ENCODE results near the gene ADAMTSL2.

Gene ADAMTSL2

GRCh38 chr9:133583586-133583985 is 49.1 kb downstream of the ADAMTSL2 start:
- TF ChIP-seq POLR2AphosphoS5 (IDR thresholded peaks at IDR 0.05; ENCODE audit: borderline replicate concordance, low read depth, low read length) (no peak), EZH2 (IDR thresholded peaks at IDR 0.05) (no peak), FOXP2 (optimal IDR thresholded peaks at IDR 0.05; ENCODE audit: control extremely low read depth, extremely low read length, insufficient read depth) (no peak)
- no peak overlapping the region for H3K27ac ChIP-seq
- H3K9me3 ChIP-seq (ENCODE audit: low read depth, low read length): 0 out of 2 replicates have a peak, but pooled peaks cover 3% of the 10 kb centered on the region
- H3K36me3 ChIP-seq (ENCODE audit: insufficient read depth, low read length): no peaks in the 10 kb centered on the region
- no peak overlapping the region for H3K9ac ChIP-seq (ENCODE audit: insufficient read length)
- no peak for DNase-seq (ENCODE audit: low read depth, low spot score)
- no peak overlapping the region for H3K4me3 ChIP-seq

GRCh38 chr9:133584167-133584558 is 49.7 kb downstream of the ADAMTSL2 start:
- no peak overlapping the region for H3K9ac ChIP-seq (ENCODE audit: insufficient read length)
- H3K9me3 ChIP-seq (ENCODE audit: low read depth, low read length): 0 out of 2 replicates have a peak, but pooled peaks cover 5% of the 10 kb centered on the region
- TF ChIP-seq POLR2AphosphoS5 (IDR thresholded peaks at IDR 0.05; ENCODE audit: borderline replicate concordance, low read depth, low read length): no peak
- TF ChIP-seq FOXP2 (optimal IDR thresholded peaks at IDR 0.05; ENCODE audit: control extremely low read depth, extremely low read length, insufficient read depth): no peak
- no peak for TF ChIP-seq EZH2 (IDR thresholded peaks at IDR 0.05)
- H3K4me3 ChIP-seq: no peak overlapping the region; the same call in 1 of the 2 replicates
- H3K36me3 ChIP-seq (ENCODE audit: insufficient read depth, low read length): no peaks in the 10 kb centered on the region
- DNase-seq (ENCODE audit: low read depth, low spot score): no peak
- H3K27ac ChIP-seq: peak overlapping the region; percentile 77

- no peak overlapping the region for H3K9ac ChIP-seq (ENCODE audit: insufficient read length)
- H3K27ac ChIP-seq: peak overlapping the region; percentile 77
- peak; percentile 70 for DNase-seq (ENCODE audit: low read depth, low spot score)
- peak overlapping the region; percentile 73 for H3K4me3 ChIP-seq
- 0 out of 2 replicates have a peak, but pooled peaks cover 5% of the 10 kb centered on the region for H3K9me3 ChIP-seq (ENCODE audit: low read depth, low read length)
- TF ChIP-seq FOXP2 (optimal IDR thresholded peaks at IDR 0.05; ENCODE audit: control extremely low read depth, extremely low read length, insufficient read depth): peak; percentile 58
- TF ChIP-seq POLR2AphosphoS5 (IDR thresholded peaks at IDR 0.05; ENCODE audit: borderline replicate concordance, low read depth, low read length): no peak
- TF ChIP-seq EZH2 (IDR thresholded peaks at IDR 0.05): no peak
- no peaks in the 10 kb centered on the region for H3K36me3 ChIP-seq (ENCODE audit: insufficient read depth, low read length)
These were observed 50.3 kb downstream of the ADAMTSL2 start for GRCh38 chr9:133584559-133585476.

DNA sequence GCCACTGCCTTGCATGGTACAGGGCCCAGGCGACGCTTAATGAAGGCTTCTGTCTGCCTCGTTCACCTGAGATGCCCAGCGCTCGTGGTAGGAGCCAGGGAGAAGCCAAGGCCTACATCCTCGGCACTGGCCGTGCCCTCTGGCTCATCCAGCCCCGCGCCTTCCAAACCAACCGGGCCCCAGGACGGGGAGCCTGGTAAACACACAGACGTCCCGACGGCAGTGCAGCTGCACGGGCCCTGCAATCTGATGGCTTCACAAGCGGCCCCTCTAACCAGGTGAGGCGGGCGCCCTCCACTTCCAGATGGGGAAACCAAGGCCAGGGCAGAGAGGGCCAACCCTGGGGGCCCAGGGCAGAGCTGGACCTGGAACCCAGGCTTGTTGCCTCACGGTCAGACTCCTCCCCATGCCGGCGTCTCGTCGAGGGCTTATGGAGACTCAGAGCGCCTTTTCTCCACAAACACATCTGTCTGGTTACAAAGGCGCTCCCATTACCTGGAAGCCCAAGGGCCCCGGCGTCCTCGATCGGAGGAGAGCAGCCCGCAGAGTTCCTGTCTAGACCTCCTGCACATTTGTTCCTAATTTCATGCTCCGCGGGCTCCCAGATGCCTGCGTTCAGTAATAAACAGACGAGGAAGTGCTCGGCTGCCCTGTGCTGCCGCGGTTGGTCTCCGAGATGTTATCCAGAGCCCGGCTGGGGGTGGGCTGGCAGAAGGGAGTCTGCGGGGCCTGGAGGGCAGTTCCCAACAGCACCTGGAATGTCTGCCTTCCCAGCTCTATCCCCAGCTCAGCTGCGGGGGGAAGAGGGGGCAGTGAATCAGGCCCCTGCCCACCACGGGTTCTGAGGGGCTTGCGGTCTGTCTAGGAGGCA is 51.2 kb downstream of the ADAMTSL2 start:
- Histone ChIP-seq H3K4me3 (peak overlapping the region; percentile 73), H3K36me3 (ENCODE audit: insufficient read depth, low read length) (no peaks in the 10 kb centered on the region), H3K27ac (peak overlapping the region; percentile 77), H3K9ac (ENCODE audit: insufficient read length) (peak overlapping the region; percentile 9), H3K9me3 (ENCODE audit: low read depth, low read length) (0 out of 2 replicates have a peak, but pooled peaks cover 5% of the 10 kb centered on the region)
- DNase-seq (ENCODE audit: low read depth, low spot score): no peak
- TF ChIP-seq EZH2 (IDR thresholded peaks at IDR 0.05): no peak
- TF ChIP-seq FOXP2 (optimal IDR thresholded peaks at IDR 0.05; ENCODE audit: control extremely low read depth, extremely low read length, insufficient read depth): peak; percentile 34
- TF ChIP-seq POLR2AphosphoS5 (IDR thresholded peaks at IDR 0.05; ENCODE audit: borderline replicate concordance, low read depth, low read length): peak; percentile 37; the same call in 1 of the 2 replicates

- 0 out of 2 replicates have a peak, but pooled peaks cover 5% of the 10 kb centered on the region for H3K9me3 ChIP-seq (ENCODE audit: low read depth, low read length)
- H3K9ac ChIP-seq (ENCODE audit: insufficient read length): no peak overlapping the region
- no peak for DNase-seq (ENCODE audit: low read depth, low spot score)
- TF ChIP-seq FOXP2 (optimal IDR thresholded peaks at IDR 0.05; ENCODE audit: control extremely low read depth, extremely low read length, insufficient read depth) (no peak), EZH2 (IDR thresholded peaks at IDR 0.05) (no peak), POLR2AphosphoS5 (IDR thresholded peaks at IDR 0.05; ENCODE audit: borderline replicate concordance, low read depth, low read length) (no peak)
- H3K4me3 ChIP-seq: no peak overlapping the region
- no peaks in the 10 kb centered on the region for H3K36me3 ChIP-seq (ENCODE audit: insufficient read depth, low read length)
- H3K27ac ChIP-seq: no peak overlapping the region
These were observed 52.5 kb downstream of the ADAMTSL2 start for GRCh38 chr9:133587051-133587450.

DNA sequence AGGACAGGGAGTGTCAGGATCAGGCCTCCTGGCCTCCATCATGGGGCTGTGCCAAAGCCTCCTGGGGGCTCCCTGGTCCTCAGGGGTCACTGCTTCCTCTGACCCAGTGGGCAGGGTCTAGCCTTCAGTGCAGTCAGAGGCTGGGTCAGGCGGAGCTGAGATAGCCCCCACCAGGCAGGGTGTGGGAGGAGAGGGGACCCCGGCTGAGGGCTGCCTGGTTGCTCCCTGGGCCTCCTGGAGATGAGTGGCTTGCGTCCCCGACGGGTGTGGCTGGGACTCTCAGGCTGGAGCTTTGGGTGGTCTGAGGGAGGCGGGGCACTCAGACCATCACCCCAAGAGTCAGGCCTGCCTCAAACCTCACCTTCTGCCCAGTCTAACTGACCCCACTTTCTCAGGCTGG is 53.0 kb downstream of the ADAMTSL2 start:
- no peak for DNase-seq (ENCODE audit: low read depth, low spot score)
- no peak overlapping the region for H3K9ac ChIP-seq (ENCODE audit: insufficient read length)
- H3K36me3 ChIP-seq (ENCODE audit: insufficient read depth, low read length): no peaks in the 10 kb centered on the region
- H3K9me3 ChIP-seq (ENCODE audit: low read depth, low read length): 0 out of 2 replicates have a peak, but pooled peaks cover 5% of the 10 kb centered on the region
- H3K27ac ChIP-seq: no peak overlapping the region
- H3K4me3 ChIP-seq: no peak overlapping the region
- TF ChIP-seq FOXP2 (optimal IDR thresholded peaks at IDR 0.05; ENCODE audit: control extremely low read depth, extremely low read length, insufficient read depth) (no peak), POLR2AphosphoS5 (IDR thresholded peaks at IDR 0.05; ENCODE audit: borderline replicate concordance, low read depth, low read length) (no peak), EZH2 (IDR thresholded peaks at IDR 0.05) (no peak)

DNA sequence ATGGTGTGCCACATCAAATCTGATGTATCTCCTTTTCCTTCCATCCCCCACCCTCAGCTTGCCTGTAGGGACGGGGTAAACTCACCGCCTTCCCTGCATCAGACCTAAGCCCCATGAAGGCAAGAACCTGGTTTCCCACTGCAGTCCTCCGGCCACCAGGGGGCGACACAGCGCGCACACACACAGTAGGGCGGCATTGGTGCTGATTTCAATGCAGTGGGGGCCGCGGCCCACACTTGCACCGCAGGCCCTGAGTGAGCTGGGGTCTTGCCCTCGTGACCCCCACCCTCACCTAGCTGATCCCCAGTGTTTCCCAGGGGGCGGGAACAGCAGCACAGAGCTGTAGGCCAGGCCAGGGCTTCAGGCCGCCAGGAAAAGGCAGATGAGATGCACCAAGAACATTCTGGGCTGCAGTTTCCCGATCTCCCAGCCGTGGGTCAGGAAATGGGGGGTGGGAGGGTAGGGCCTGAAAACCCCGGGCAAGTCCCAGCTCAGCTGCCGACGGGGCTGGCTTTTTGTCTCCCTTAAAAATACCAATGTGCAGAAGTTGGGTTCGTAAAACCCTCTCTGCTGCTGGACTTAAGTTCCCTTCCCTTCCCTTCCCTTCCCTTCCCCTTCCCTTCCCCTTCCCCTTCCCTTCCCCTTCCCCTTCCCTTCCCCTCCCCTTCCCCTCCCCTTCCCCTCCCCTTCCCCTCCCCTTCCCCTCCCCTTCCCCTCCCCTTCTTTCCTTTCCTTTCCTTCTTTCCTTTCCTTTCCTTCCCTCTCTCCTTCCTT is 55.1 kb downstream of the ADAMTSL2 start:
- TF ChIP-seq POLR2AphosphoS5 (IDR thresholded peaks at IDR 0.05; ENCODE audit: borderline replicate concordance, low read depth, low read length): no peak
- TF ChIP-seq FOXP2 (optimal IDR thresholded peaks at IDR 0.05; ENCODE audit: control extremely low read depth, extremely low read length, insufficient read depth): no peak
- no peak for TF ChIP-seq EZH2 (IDR thresholded peaks at IDR 0.05)
- Histone ChIP-seq H3K9me3 (ENCODE audit: low read depth, low read length) (0 out of 2 replicates have a peak, but pooled peaks cover 5% of the 10 kb centered on the region), H3K27ac (no peak overlapping the region), H3K9ac (ENCODE audit: insufficient read length) (no peak overlapping the region), H3K36me3 (ENCODE audit: insufficient read depth, low read length) (no peaks in the 10 kb centered on the region), H3K4me3 (no peak overlapping the region)
- no peak for DNase-seq (ENCODE audit: low read depth, low spot score)
